HepG2 (cell line): Measurements from ENCODE around the gene LRP10.
A peak's percentile ranks its signal among the peaks of the same experiment; 100 is the strongest.

Experiments used
- CHD2 ChIP-seq: IDR thresholded peaks from 2 replicates; pipeline ENCODE4 v1.6.1; 2011; ENCODE audit warnings: low read depth, low read length, improper control_type of control experiment
- KDM5A ChIP-seq: fragments of 200-600 bp; sonication (generic); IDR thresholded peaks from 2 replicates; pipeline ENCODE4 v1.7.0; 2018; ENCODE audit warnings: antibody characterized with exemption, mild to moderate bottlenecking, low read length, borderline replicate concordance
- KDM5B ChIP-seq: sonication (generic); formaldehyde crosslinking; IDR thresholded peaks from 2 replicates; pipeline ENCODE4 v1.4.0; 2020; ENCODE audit warnings: missing genetic modification reagents, mild to moderate bottlenecking, borderline replicate concordance
- NFIC ChIP-seq: IDR thresholded peaks from 2 replicates; pipeline ENCODE4 v1.6.1; 2012; ENCODE audit warnings: mild to moderate bottlenecking, low read length, inconsistent platforms
- PCBP2 ChIP-seq: fragments of 200-400 bp; formaldehyde crosslinking; optimal IDR thresholded peaks from 2 replicates; pipeline ENCODE3; 2018; ENCODE audit warnings: low read length, low read depth; ENCODE audit not compliant: poor library complexity, severe bottlenecking
- PRDM4 ChIP-seq: sonication (generic); formaldehyde crosslinking; IDR thresholded peaks from 2 replicates; pipeline ENCODE4 v1.9.0; 2021; ENCODE audit warnings: missing genetic modification reagents, borderline replicate concordance
- SETDB1 ChIP-seq: sonication (generic); formaldehyde crosslinking; IDR thresholded peaks from 2 replicates; pipeline ENCODE4 v1.5.1; 2020; ENCODE audit warnings: missing genetic modification reagents, mild to moderate bottlenecking, borderline replicate concordance
- ZFP91 ChIP-seq: sonication (generic); formaldehyde crosslinking; IDR thresholded peaks from 2 replicates; pipeline ENCODE4 v1.9.0; 2022; ENCODE audit warnings: missing genetic modification reagents, mild to moderate bottlenecking, borderline replicate concordance
- ZNF24 ChIP-seq: fragments of 450-650 bp; IDR thresholded peaks from 2 replicates; pipeline ENCODE4 v1.6.1; 2017; ENCODE audit warnings: antibody characterized with exemption, mild to moderate bottlenecking
- ZNF468 ChIP-seq: sonication (generic); formaldehyde crosslinking; IDR thresholded peaks from 2 replicates; pipeline ENCODE4 v1.8.0; 2022; ENCODE audit warnings: mild to moderate bottlenecking, moderate library complexity, missing genetic modification reagents
- ZNF558 ChIP-seq: sonication (generic); formaldehyde crosslinking; IDR thresholded peaks from 2 replicates; pipeline ENCODE4 v1.9.0; 2022; ENCODE audit warnings: mild to moderate bottlenecking, missing genetic modification reagents, borderline replicate concordance
- TF ChIP-seq, protein P1 (sequence below): sonication (generic); formaldehyde crosslinking; IDR thresholded peaks from 2 replicates; pipeline ENCODE4 v1.5.0; 2020; ENCODE audit warnings: mild to moderate bottlenecking, missing genetic modification reagents, moderate library complexity

DNA sequence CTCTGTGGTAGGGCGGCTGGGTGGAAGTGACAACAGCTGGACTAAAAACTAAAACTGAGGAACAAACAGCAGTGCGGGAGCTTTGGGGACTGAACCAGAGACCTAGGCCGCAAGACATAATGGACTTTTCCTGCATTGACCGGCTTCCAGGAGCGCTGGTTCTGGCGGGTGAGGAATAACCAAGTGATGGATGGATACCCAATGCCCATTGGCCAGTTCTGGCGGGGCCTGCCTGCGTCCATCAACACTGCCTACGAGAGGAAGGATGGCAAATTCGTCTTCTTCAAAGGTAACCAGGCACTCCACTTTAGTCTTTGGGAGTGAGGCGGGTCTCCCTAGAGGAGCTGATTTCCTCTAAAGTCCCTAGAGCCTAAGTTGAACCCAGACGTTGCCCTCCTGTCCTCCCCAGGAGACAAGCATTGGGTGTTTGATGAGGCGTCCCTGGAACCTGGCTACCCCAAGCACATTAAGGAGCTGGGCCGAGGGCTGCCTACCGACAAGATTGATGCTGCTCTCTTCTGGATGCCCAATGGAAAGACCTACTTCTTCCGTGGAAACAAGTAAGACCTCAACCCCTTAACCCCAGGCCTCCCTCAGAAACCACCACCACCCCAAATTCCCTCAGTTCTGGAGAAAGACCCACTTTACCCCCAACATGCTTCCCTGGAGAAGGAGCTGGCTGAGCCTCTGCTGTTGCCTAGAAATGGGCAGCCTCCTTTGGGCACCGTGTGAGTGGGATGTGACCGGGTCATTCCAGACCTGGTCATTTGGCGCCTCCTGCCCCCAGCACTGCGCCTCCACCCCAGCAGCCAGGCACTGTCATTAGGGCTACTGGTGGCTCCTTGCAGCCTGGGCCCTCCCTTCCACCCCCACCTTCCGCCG, 27.1 kb upstream of the LRP10 start:
- TF ChIP-seq ZFP91 (CRISPR knock-in tag) (no peak), PCBP2 (no peak), ZNF24 (no peak), ZNF558 (CRISPR knock-in tag) (no peak), ZNF468 (CRISPR knock-in tag) (no peak), CHD2 (no peak), KDM5B (CRISPR knock-in tag) (no peak), NFIC (no peak), SETDB1 (CRISPR knock-in tag) (no peak), PRDM4 (CRISPR knock-in tag) (no peak), KDM5A (no peak)
- TF ChIP-seq, protein P1, sequence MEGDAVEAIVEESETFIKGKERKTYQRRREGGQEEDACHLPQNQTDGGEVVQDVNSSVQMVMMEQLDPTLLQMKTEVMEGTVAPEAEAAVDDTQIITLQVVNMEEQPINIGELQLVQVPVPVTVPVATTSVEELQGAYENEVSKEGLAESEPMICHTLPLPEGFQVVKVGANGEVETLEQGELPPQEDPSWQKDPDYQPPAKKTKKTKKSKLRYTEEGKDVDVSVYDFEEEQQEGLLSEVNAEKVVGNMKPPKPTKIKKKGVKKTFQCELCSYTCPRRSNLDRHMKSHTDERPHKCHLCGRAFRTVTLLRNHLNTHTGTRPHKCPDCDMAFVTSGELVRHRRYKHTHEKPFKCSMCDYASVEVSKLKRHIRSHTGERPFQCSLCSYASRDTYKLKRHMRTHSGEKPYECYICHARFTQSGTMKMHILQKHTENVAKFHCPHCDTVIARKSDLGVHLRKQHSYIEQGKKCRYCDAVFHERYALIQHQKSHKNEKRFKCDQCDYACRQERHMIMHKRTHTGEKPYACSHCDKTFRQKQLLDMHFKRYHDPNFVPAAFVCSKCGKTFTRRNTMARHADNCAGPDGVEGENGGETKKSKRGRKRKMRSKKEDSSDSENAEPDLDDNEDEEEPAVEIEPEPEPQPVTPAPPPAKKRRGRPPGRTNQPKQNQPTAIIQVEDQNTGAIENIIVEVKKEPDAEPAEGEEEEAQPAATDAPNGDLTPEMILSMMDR, result peak; percentile 41
